Activated CD4-positive, alpha-beta T cell treated with anti-CD3 and anti-CD28 coated beads, Interleukin-10, Interleukin-2, amounts not matched to agents 100 ng/mL and 50 ng/mL, durations not matched to agents 16 hours and 8 hours (primary cell): ENCODE results near the gene ANKRD13D.
A peak's percentile ranks its signal among the peaks of the same experiment; 100 is the strongest.
"Not testable (repeated sequence)": the region's sequence is repeated elsewhere in the genome, so short reads cannot be mapped to it uniquely, and the experiment has no call there.

Experiments used
- DNase-seq: peaks from one replicate; pipeline ENCODE4 v3.0.0-alpha.2; 2020

Gene ANKRD13D

DNA sequence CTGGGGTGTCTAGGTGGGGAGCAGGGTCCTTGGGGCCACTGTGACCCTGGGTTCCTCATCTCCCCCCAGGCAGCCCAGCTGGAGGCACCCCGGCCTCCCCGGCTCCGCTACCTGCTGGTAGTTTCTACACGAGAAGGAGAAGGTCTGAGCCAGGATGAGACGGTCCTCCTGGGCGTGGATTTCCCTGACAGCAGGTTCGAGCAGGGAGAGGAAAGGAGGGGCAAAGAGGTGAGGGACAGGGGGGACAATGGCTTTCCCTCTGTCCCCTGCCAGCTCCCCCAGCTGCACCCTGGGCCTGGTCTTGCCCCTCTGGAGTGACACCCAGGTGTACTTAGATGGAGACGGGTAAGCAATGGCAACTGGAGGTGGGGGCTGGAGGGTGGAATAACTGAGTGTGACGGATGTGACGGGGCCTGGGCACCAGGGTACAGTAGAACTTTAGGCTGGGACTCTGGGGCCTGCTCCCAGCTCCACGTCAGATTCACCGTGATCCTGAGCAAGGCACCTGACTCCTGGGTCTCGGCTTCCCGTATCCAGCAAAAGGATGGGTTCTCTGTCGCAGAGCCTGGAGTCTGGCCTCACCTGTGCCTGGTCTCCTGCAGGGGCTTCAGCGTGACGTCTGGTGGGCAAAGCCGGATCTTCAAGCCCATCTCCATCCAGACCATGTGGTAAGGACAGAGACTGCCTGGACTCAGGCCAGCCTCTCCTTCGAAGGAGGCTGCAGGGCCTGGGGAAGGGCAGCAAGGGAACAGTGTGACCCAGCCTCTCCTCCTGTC lies 17.9 kb downstream of the ANKRD13D start:
- no peak for DNase-seq

DNA sequence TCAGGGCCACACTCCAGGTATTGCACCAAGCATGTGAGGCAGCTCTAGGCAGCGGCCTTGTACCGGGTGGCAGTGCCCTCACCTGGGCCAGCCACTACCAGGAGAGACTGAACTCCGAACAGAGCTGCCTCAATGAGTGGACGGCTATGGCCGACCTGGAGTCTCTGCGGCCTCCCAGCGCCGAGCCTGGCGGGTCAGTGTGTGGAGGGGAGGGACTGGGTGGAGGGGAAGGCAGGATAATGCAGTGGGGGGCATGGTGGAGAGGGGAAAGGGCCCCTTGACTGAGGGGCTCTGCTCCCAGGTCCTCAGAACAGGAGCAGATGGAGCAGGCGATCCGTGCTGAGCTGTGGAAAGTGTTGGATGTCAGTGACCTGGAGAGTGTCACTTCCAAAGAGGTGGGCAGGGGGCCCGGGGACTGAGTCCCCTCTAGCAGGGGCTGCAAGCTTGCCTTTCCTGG lies 18.5 kb downstream of the ANKRD13D start:
- DNase-seq, result no peak

DNA sequence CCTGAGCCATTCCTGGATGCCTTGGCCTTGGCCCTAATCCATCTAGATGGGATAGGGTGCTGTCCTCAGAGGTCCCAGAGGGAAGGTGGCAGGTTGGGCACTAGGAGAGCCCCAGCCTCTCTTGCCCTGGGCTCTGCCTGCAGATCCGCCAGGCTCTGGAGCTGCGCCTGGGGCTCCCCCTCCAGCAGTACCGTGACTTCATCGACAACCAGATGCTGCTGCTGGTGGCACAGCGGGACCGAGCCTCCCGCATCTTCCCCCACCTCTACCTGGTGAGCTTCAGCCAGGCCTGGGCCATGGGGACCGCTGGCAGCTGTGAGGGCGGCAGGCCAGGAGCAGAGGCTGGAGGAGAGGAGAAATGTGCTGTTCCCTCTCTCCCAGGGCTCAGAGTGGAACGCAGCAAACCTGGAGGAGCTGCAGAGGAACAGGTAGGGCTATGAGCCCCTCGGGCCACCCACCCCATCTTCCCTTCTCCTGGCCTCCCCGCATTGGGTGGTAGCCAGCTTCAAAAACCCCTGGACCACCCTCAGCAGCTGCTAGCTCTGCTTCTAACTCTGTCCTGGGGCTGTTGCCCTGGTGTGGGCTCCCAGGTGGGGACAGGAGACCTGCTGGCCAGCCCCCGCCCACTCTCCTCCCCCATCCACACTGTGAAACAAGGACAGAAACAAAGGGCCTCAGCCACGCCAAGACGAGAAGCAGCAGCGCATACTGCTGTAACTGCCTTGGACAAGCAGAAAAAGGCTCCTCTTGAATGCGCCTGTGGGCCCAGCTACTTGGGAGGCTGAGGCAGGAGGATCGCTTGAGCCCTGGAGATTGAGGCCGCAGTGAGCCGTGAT lies 19.1 kb downstream of the ANKRD13D start:
- no peak for DNase-seq

DNA sequence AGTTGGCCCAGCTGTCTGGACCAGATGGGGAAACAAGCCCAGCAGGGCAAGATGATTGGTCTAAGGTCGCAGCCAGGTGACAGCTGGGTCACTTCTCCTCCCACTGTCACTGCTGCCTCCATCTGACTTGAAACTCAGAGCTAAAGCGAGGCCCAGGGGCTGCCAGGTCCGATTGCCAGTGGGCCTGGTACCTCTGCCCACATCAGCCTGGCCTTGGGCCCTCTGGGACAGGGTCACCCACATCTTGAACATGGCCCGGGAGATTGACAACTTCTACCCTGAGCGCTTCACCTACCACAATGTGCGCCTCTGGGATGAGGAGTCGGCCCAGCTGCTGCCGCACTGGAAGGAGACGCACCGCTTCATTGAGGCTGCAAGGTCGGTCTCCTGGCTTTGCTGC lies 20.1 kb downstream of the ANKRD13D start:
- no peak for DNase-seq

DNA sequence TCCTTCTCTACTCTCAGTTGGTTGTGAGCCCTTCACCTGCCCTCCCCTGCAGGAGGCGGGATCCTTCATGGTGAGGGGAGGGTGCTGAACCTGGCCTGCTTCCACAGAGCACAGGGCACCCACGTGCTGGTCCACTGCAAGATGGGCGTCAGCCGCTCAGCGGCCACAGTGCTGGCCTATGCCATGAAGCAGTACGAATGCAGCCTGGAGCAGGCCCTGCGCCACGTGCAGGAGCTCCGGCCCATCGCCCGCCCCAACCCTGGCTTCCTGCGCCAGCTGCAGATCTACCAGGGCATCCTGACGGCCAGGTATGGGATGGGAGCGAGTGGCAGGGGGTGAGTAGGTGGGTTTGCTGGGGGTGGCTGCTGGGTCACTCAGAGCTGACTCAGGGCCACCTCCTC lies 20.6 kb downstream of the ANKRD13D start:
- no peak for DNase-seq

DNA sequence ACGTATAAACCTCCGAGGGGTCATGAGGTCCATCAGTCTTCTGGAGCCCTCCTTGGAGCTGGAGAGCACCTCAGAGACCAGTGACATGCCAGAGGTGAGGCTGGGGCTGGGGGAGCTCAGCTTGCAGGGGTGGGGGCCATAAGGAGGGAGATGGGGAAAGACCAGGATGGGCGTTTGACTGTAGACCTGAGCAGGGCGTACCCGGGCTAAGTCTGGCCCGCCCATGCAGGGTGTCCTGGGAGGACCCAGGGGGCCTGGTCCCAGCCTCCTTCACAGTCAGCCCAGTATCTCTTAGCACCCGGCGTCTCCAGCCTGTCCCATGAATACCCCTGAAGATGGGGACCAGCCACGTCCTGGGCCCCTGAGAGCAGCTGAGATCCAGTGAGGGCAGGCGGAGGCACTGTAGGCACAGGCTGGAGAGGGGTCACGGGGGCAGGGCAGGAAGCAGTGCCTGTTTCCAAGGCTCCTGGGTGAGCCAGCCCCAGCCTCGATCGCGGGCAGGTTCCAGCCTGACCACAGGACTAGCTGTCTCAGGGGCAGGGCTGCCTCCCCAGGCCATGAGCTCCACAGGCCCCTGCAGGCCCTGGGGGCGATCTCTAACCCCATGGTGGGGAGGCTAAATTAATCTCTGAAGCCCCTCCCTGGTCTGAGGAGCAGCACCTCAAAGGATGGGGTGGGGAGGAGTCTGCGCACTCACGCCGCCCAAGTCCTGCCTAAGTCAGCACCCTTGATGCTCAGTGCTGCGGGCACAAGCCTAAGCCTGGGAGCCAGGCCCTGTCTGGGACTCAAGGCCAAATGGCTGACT lies 21.3 kb downstream of the ANKRD13D start:
- no peak for DNase-seq

DNA sequence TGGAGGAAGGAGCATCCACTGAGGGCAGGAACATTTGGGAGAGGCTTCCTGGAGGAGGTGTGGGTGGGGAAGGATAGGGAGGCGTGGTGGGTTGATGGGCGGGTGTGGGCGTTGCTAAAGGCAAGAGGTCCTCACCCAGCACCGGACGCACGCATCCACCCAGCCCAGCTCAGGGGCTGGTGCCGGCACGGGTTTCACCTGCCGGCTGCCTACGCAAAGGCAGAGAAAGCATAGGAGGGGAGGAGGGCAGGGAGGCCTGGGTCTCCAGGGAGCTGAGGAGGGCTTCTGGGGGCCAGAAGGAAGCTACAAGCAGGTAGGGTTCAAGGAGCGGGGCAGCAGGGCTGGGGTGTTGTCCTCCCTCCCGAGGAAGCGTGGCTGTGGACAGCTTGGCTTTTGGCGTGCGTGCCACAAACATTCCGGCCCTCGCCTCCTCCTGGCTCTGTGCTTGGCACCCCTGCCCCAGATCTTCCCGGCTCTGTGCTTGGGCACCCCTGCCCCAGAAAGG lies 22.0 kb downstream of the ANKRD13D start:
- no peak for DNase-seq

DNA sequence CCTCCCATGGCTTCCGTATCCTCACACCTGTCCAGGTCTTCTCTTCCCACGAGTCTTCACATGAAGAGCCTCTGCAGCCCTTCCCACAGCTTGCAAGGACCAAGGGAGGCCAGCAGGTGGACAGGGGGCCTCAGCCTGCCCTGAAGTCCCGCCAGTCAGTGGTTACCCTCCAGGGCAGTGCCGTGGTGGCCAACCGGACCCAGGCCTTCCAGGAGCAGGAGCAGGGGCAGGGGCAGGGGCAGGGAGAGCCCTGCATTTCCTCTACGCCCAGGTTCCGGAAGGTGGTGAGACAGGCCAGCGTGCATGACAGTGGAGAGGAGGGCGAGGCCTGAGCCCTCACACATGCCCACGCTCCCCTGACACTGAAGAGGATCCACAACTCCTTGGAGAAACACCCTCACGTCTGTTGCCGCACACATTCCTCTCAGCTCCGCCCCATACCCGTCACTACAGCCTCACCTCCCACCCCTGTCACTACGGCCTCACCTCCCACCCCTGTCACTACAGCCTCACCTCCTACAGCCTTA lies 22.5 kb downstream of the ANKRD13D start:
- no peak for DNase-seq

DNA sequence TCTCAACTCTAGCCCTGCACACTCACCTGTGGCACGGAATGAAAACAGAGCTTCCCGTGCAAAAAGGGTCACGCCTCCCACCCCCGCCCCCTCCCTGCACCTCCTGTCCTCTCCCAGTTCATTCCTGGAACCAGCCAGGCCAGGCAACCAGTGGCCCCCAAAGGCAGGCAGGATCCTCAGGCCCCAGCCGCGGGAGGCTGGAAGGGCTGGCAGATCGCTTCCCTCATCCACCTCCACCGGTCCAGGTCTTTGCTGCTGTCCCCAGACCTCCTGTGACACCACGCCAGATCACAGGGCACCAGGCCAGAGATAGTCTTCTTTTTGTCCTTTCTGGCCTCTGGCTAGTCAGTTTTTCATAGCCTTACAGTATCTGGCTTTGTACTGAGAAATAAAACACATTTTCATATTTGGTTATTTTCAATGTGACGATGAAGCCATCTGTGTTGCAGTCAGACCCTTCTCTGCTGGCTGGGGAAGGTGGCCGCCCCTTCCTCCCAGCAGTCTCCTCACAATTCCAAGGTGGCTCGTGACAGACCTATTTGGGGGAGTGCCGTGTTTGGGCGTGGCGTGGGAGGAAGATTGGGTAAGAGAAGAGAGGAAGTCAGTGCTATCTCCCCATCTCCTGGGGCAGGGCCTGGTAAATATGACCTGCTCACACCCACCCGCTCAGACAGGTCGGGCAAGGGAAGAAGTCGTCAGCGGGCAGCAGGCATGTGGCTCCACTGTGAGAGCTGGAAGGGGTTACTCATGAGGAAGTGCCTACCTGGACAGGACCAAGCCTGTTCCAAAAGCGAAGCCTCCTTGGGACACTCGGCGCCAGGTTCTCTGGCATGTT lies 23.3 kb downstream of the ANKRD13D start:
- DNase-seq, result peak; percentile 45

DNA sequence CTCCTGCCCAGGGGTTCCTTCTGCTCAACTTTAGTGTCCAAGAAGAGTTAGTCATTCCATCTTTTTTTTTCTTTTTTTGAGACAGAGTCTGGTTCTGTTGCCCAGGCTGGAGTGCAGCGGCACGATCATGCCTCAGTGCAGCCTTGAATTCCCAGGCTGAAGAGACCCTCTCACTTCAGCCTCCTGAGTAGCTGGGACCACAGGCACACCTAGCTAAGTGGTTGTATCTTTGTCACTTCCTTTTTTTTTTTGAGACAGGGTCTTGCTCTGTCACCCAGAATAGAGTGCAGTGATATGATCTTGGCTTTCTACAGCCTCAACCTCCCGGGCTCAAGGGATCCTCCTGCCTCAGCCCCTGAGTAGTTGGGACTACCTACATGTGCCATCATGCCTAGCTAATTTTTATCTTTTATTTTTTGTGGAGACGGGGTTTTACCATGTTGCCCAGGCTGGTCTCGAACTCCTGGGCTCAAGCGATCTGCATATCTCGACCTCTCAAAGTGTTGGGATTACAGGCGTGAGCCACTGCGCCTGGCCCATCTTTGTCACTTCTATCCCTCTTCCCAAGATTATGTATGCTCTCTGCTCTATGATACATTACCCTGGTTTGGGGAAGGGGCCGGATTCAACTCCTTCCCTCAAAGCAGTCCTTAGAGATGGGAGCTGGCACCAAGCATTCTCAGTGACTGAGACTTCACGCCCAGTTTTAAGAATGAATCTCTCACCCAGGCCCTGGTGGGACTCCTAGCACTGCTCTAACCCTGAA lies 24.2 kb downstream of the ANKRD13D start:
- DNase-seq, result no peak

DNA sequence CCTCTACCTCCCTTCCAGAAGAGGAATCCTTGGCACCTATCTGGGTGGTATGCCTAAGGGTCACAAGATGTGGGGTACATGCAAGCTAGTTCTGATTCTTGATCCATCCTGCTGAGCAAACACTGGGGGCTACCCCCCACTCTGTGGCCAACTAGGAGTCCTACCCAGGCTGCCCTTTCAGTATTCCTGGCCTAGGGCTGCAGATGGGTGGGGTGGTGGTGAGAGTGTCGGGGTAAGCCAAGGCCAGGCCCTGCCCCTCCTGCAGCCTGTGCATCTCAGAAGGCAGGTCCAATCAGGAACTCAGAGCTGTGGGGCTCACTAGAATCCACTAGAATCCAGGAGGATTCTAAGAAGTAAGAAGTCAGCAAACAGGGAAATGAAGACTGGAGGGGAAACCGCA lies 25.1 kb downstream of the ANKRD13D start:
- no peak for DNase-seq

DNA sequence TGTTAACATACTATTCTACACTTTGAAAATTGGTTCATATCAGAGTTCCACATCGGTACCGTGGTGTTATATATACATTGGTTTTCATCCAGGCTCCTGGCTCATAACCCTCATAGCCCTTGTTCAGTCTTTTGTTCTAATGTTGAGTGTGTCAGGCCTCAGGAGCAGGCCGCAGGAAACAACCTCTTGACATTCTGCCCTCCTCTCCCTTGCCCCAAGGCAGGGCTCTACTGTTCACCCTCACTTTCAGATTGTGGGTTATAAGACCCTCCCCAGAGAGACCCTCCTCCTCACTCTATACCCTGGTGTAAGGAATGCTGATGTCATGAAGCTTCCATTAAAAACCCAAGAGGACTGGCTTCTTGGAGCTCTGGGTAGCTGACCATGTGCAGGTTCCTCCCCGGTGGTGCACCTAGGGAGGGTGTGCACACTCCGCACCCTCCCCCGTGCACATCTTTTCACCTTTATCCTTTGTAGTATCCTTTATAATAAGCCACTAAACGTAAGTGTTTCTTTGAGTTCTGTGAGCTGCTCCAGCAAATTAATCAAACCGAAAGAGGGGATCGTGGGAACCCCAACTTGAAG lies 26.3 kb downstream of the ANKRD13D start:
- DNase-seq, result no peak

DNA sequence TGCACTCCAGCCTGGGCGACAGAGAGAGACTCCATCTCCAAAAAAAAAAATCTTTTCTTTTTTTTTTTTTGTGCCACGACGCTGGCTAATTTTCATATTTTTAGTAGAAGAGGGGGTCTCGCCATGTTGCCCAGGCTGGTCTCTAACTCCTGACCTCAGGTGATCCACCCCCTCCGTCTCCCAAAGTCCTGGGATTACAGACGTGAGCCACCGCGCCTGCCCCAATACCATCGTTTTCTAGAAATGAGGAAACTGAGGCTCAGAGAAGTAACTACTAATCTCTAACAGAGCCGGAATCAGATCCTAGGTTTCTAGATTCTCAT lies 27.7 kb downstream of the ANKRD13D start:
- no peak for DNase-seq

DNA sequence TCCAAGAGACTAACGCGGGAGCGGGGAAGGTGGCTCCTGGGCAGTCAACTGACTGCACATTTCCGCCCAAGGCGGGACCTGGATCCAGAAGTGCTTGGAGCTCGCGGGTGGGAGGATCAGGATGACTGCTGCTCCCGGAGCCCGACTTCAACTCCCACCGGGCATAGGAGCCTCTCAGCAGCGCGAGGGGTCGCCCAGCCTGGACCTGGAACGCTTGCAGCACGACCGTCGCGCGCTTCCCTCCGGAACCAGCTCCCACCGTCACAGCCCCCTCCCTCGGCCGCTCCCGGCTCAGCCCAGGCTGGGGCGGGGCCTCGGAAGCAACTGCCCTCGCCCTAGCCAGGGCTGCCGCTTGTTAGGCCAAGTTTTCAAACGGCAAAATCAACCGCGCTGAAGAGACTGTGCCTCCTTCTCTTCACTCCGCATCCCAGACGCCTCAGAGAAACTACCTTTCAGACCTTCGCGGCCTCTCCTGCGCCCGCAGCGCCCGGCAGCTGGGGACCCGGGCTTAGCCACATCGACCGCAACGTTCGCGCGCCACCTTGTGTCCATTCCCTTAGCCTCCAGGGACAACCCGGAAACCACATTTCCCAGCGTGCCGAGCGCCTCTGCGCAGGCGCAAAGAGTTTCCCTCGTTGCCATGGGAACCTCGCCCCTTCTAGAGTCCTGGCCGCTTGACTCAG lies 28.2 kb downstream of the ANKRD13D start:
- DNase-seq, result peak; percentile 99

DNA sequence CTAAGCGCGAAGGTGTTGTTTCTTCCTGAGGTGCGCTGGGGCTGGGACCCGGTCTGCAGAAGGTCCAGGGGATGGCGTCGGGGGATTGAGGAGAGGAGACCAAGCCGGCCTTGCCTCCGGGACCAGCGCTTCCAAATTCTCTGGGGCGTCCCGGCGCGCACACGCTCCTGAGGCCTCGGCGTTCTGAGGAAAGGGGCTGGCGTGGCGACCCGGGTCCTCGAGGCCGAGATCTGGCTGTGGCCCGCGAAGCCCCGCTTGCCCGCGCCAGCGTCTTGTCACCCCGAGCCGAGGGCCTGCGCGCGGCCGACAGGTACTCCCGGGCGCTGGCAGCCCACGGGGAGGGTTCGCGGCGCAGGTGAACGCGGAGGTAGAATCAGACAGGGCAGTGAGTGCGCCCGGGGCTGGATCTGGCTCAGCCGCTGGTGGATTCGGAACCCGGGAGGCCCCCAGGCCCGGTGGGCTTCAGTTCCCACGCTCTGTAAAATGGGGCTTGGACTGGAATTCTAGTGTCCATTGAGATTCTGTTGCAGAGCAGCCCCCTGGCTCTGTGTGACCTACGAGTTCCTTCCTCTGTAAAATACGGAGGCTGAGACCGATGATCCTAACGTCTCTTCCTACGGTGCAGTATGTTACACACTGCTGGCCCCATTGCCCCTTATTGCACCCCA lies 28.9 kb downstream of the ANKRD13D start:
- no peak for DNase-seq

DNA sequence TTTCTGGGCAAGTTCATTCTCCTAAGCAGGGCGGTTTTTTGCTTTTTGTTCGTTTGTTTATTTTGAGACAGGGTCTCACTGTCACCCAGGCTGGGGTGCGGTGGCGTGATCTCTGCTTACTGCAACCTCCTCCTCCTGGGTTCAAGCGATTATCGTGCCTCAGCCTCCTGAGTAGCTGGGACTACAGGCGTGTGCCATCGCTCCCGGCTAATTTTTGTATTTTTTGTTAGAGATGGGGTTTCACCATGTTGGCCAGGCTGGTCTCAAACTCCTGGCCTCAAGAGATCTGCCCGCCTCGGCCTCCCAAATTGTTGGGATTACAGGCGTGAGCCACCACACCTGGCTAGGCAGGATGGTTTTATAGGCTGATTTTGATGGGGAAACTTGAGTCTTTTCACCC lies 29.8 kb downstream of the ANKRD13D start:
- not testable (repeated sequence) for DNase-seq

DNA sequence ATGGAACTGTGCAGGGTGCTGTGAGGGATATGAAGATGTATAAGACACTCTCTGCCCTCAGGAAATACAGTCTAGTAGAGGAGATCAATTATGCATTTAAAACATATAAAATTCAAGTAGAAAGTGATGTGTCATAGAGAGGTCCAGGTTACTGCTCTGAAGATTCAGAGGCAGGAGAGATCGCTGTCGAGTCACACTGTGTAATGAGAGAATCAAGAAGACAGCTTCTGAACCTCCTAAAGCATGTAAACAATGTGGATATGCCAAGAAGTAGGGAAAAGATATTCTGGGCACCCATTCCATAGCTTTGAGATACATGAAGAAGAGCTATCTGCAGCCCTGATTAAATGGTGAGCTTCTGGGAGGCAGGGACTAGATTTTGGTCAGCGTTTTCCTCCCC lies 30.9 kb downstream of the ANKRD13D start:
- DNase-seq, result no peak

DNA sequence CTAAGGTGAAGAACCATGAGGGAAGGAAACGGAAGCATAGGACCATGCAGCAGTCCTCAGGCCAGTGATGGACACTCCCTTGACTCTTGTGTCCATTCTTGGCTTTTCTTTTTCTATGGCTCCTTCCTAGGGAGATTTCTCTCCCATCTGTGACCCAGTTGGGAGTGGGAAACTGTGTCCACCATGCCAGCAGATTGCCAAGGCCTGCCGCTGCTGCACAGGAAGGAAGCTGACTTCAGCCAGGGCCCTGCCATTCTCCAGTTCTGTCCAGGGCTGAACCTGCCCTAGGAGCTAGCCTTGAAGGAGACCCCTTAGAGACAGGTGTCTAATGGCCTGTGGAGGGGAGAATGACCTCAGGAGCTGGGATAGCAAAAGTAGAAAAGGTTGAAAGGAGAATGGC lies 31.6 kb downstream of the ANKRD13D start:
- no peak for DNase-seq

DNA sequence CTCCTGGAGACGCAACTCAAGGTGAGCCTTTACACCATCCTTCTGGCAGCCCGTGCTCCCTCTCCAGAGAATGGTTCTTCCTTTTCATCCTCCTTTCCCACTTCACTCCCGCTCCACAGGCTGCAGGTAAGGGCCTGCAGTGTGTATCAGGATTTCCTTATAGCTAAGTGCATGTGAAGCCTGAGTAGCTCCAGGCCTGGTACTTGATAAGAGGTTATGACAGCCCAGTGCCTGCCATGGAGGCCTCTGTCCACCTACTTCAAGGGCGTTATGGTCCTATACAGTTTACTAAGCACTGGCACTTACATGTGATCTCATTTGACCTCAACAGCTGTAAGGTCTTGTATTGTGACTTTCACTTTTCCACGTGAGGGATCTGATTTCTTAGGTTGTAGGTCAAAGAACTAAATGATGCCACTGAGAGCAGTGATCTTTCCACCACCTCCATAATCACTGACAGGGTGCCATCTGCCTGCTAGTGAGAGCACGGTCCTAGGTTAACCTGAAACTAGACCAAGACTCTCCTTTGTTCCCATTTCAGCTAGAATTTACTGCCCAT lies 32.3 kb downstream of the ANKRD13D start:
- no peak for DNase-seq
